Measurements from ENCODE around the gene LRRC41. TPM values are rescaled to one million over a fixed set of nuclear protein-coding genes. Genes with fewer than 3 reads are reported as not detected.
"Not testable (repeated sequence)": the region's sequence is repeated elsewhere in the genome, so short reads cannot be mapped to it uniquely, and the experiment has no call there.

LRRC41 gene
- total RNA-seq, 1 experiment from 2014 or later = 64.1 TPM

DNA sequence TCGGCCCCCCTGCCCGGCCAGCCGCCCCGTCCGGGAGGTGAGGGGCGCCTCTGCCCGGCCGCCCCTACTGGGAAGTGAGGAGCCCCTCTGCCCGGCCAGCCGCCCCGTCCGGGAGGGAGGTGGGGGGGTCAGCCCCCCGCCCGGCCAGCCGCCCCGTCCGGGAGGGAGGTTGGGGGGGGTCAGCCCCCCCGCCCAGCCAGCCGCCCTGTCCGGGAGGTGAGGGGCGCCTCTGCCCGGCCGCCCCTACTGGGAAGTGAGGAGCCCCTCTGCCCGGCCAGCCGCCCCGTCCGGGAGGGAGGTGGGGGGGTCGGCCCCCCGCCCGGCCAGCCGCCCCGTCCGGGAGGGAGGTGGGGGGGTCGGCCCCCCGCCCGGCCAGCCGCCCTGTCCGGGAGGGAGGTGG, 61.7 kb downstream of the LRRC41 start:
- not testable (repeated sequence) for H3K36me3 ChIP-seq (ENCODE audit: insufficient read depth, low read length); H3K79me2 ChIP-seq (ENCODE audit: low read length); H3K9me2 ChIP-seq (replicated peaks; ENCODE audit: insufficient read depth, low read length); H3K27me3 ChIP-seq (ENCODE audit: low read length); H3K4me2 ChIP-seq (ENCODE audit: low read depth, low read length, poor library complexity, severe bottlenecking); H3K9ac ChIP-seq (ENCODE audit: low read length); H3K4me3 ChIP-seq (ENCODE audit: low read length); H3K9me3 ChIP-seq (ENCODE audit: low read length); DNase-seq; H3K27ac ChIP-seq (ENCODE audit: low read length); H4K20me1 ChIP-seq (ENCODE audit: insufficient read depth, low read depth, low read length); H2AFZ ChIP-seq (ENCODE audit: low read length)
- H3K4me1 ChIP-seq (ENCODE audit: low read length) = peaks cover 15% of the 10 kb centered on the region

DNA sequence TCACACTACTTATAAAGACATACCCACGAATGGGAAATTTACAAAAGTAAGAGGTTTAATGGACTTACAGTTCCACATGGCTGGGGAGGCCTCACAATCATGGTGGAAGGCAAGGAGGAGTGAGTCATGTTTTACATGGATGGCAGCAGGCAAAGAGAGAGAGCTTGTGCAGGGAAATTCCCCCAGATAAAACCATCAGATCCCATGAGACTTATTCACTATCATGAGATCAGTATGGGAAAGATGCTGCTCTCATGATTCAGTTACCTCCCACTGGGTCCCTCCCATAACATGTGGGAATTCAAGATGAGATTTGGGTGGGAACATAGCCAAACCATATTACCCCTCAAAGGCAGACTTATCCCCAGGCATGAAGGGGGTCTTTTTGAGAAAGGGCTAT, 64.6 kb downstream of the LRRC41 start:
- not testable (repeated sequence) for H3K27me3 ChIP-seq (ENCODE audit: low read length); H3K9me2 ChIP-seq (replicated peaks; ENCODE audit: insufficient read depth, low read length); H3K36me3 ChIP-seq (ENCODE audit: insufficient read depth, low read length); H2AFZ ChIP-seq (ENCODE audit: low read length); H3K9me3 ChIP-seq (ENCODE audit: low read length); H3K9ac ChIP-seq (ENCODE audit: low read length); DNase-seq; H3K79me2 ChIP-seq (ENCODE audit: low read length); H3K4me3 ChIP-seq (ENCODE audit: low read length); H3K27ac ChIP-seq (ENCODE audit: low read length); H3K4me1 ChIP-seq (ENCODE audit: low read length); H4K20me1 ChIP-seq (ENCODE audit: insufficient read depth, low read depth, low read length); H3K4me2 ChIP-seq (ENCODE audit: low read depth, low read length, poor library complexity, severe bottlenecking)

DNA sequence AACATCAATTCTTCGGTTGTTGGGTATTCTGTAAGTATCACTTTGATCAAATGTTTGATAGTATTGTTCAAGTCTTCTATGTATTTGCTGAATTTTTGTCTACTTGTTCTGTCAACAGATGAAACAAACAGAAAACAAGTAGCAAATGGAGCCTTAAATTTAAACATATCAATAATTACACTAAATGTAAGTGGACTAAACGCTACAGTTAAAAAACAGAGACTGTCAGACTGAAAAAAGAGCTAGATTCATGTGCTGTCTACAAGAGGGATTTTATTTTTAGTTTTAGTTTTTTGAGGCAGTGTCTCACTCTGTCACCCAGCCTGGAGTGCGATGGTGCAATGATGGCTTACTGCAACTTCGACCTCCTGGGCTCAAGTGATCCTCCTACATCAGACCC, 66.5 kb downstream of the LRRC41 start:
- no peak for DNase-seq
- no peaks in the 10 kb centered on the region for H3K4me1 ChIP-seq (ENCODE audit: low read length)
- H2AFZ ChIP-seq (ENCODE audit: low read length) = no peak overlapping the region
- no peak overlapping the region for H3K9ac ChIP-seq (ENCODE audit: low read length)
- peaks cover 8% of the 10 kb centered on the region; the same call in 1 of the 2 replicates for H3K9me3 ChIP-seq (ENCODE audit: low read length)
- H3K36me3 ChIP-seq (ENCODE audit: insufficient read depth, low read length) = no peaks in the 10 kb centered on the region
- H3K4me2 ChIP-seq (ENCODE audit: low read depth, low read length, poor library complexity, severe bottlenecking) = no peak overlapping the region
- H3K4me3 ChIP-seq (ENCODE audit: low read length) = no peak overlapping the region
- no peaks in the 10 kb centered on the region for H3K9me2 ChIP-seq (replicated peaks; ENCODE audit: insufficient read depth, low read length)
- no peak overlapping the region for H3K27ac ChIP-seq (ENCODE audit: low read length)
- no peaks in the 10 kb centered on the region for H3K27me3 ChIP-seq (ENCODE audit: low read length)
- no peaks in the 10 kb centered on the region for H3K79me2 ChIP-seq (ENCODE audit: low read length)
- no peaks in the 10 kb centered on the region for H4K20me1 ChIP-seq (ENCODE audit: insufficient read depth, low read depth, low read length)

DNA sequence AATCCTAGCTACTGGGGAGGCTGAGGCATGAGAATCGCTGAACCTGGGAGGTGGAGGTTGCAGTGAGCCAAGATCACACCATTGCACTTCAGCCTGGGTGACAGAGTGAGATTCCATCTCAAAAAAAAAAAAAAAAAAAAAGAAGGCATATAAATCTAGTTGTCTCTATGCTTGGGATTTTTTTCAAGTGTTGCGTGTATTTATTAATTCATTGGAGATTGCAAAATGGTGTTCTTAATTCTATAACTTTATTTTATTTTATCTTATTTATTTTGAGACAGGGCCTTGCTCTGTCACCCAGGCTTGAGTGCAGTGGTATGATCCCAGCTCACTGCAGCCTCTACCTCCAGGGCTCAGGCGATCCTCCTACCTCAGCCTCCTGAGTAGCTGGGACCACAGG, 72.2 kb downstream of the LRRC41 start:
- H3K27me3 ChIP-seq (ENCODE audit: low read length); H2AFZ ChIP-seq (ENCODE audit: low read length); H3K9me2 ChIP-seq (replicated peaks; ENCODE audit: insufficient read depth, low read length); DNase-seq; H3K4me1 ChIP-seq (ENCODE audit: low read length); H3K36me3 ChIP-seq (ENCODE audit: insufficient read depth, low read length); H3K79me2 ChIP-seq (ENCODE audit: low read length); H3K27ac ChIP-seq (ENCODE audit: low read length); H3K4me3 ChIP-seq (ENCODE audit: low read length); H3K4me2 ChIP-seq (ENCODE audit: low read depth, low read length, poor library complexity, severe bottlenecking); H3K9ac ChIP-seq (ENCODE audit: low read length); H4K20me1 ChIP-seq (ENCODE audit: insufficient read depth, low read depth, low read length); H3K9me3 ChIP-seq (ENCODE audit: low read length): not testable (repeated sequence)

Other genes with a start within 250 kb of the LRRC41 start
- gene PIK3R3, start 171.0 kb downstream of the LRRC41 start, total RNA-seq (2014; rRNA removed; shearing (Covaris generic); ENCODE audit: low replicate concordance) = 10.4 and 12.7 TPM in 2 replicates
- gene TSPAN1, start 128.5 kb downstream of the LRRC41 start, total RNA-seq (2014; rRNA removed; shearing (Covaris generic); ENCODE audit: low replicate concordance) = not detected in 2 replicates
- gene P3R3URF, start 127.1 kb downstream of the LRRC41 start, total RNA-seq (2014; rRNA removed; shearing (Covaris generic); ENCODE audit: low replicate concordance) = not detected in 2 replicates
- 55.0 and 65.1 TPM in 2 replicates for gene POMGNT1, start 105.2 kb downstream of the LRRC41 start, total RNA-seq (2014; rRNA removed; shearing (Covaris generic); ENCODE audit: low replicate concordance)
- 0.25 TPM in 1 of 2 replicates, not detected in the other for gene LURAP1, start 100.3 kb downstream of the LRRC41 start, total RNA-seq (2014; rRNA removed; shearing (Covaris generic); ENCODE audit: low replicate concordance)
- 10.5 and 18.0 TPM in 2 replicates for gene RAD54L, start 55.9 kb downstream of the LRRC41 start, total RNA-seq (2014; rRNA removed; shearing (Covaris generic); ENCODE audit: low replicate concordance)
- 455 and 533 TPM in 2 replicates for gene UQCRH, start 82 bp upstream of the LRRC41 start, total RNA-seq (2014; rRNA removed; shearing (Covaris generic); ENCODE audit: low replicate concordance)
- gene NSUN4, start 37.2 kb upstream of the LRRC41 start, total RNA-seq (2014; rRNA removed; shearing (Covaris generic); ENCODE audit: low replicate concordance) = 15.9 and 27.1 TPM in 2 replicates
- gene FAAH, start 90.7 kb upstream of the LRRC41 start, total RNA-seq (2014; rRNA removed; shearing (Covaris generic); ENCODE audit: low replicate concordance) = 1.3 TPM in 1 of 2 replicates, not detected in the other
- gene DMBX1, start 186.2 kb upstream of the LRRC41 start, total RNA-seq (2014; rRNA removed; shearing (Covaris generic); ENCODE audit: low replicate concordance) = not detected in 2 replicates
- not detected in 2 replicates for gene KNCN, start 248.0 kb upstream of the LRRC41 start, total RNA-seq (2014; rRNA removed; shearing (Covaris generic); ENCODE audit: low replicate concordance)

Measured in Karpas-422 (cell line).